ENCODE results near the gene ACAP2. TPM values are rescaled to one million over a fixed set of nuclear protein-coding genes. Genes with fewer than 3 reads are reported as not detected.
A peak's percentile ranks its signal among the peaks of the same experiment; 100 is the strongest.

ACAP2 gene
- total RNA-seq, 4 donors from 2014 or later = 41.9 to 53.2 (median 48.0) TPM

DNA sequence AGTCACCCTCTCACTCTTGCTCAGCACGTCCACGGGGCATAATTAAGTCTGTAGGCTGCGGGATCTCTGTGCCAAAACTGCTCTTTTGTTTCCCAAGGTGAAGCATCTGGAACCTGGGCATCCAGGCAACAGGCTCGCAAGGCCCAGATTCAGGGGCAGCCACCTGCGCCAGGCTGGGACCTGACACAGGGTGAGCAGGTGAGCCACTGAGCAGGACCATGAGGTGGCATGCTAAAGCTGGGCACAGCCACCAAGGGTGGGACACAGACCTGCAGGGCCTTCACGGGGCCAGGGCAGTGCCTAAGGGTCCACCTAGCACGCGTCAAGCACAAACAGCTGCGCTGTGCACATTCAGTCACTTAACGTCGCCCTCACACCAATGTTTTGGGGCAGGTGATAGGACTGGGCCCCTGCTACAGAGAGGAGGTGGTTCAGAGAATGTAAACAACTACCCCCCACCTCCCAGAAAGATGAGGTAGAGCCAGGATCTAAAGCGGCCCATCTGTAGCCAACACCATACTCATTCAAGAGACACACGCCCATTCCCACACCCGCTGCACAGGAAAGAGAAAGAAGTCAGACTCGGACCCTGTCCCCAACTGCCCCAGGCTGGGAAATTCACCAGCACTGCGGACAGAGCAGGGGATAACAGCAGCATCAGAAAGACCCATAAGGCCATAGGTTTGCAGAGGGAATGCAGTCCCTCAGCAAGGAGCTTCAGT, 188.2 kb downstream of the ACAP2 start:
- no peak overlapping the region for H3K27ac ChIP-seq
- peaks cover 3% of the 10 kb centered on the region for H3K36me3 ChIP-seq
- no peak for DNase-seq (ENCODE audit: low spot score in 2 of 2)
- 91% methylated on average over 15 of the region's 16 CpGs for WGBS
- TF ChIP-seq POLR2AphosphoS5 (IDR thresholded peaks at IDR 0.05) = no peak
- no peak for TF ChIP-seq EP300 (IDR thresholded peaks at IDR 0.05)
- TF ChIP-seq POLR2A (IDR thresholded peaks at IDR 0.05) = no peak
- TF ChIP-seq, protein P1, sequence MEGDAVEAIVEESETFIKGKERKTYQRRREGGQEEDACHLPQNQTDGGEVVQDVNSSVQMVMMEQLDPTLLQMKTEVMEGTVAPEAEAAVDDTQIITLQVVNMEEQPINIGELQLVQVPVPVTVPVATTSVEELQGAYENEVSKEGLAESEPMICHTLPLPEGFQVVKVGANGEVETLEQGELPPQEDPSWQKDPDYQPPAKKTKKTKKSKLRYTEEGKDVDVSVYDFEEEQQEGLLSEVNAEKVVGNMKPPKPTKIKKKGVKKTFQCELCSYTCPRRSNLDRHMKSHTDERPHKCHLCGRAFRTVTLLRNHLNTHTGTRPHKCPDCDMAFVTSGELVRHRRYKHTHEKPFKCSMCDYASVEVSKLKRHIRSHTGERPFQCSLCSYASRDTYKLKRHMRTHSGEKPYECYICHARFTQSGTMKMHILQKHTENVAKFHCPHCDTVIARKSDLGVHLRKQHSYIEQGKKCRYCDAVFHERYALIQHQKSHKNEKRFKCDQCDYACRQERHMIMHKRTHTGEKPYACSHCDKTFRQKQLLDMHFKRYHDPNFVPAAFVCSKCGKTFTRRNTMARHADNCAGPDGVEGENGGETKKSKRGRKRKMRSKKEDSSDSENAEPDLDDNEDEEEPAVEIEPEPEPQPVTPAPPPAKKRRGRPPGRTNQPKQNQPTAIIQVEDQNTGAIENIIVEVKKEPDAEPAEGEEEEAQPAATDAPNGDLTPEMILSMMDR (IDR thresholded peaks at IDR 0.05) = no peak
- H3K4me1 ChIP-seq = peaks cover 31% of the 10 kb centered on the region
- H3K9me3 ChIP-seq = no peaks in the 10 kb centered on the region
- H3K4me3 ChIP-seq = no peak overlapping the region
- H3K27me3 ChIP-seq = no peaks in the 10 kb centered on the region

- WGBS = 90% methylated on average over 7 of the region's 10 CpGs
- no peak for DNase-seq (ENCODE audit: low spot score in 2 of 2)
- no peaks in the 10 kb centered on the region for H3K9me3 ChIP-seq
- no peaks in the 10 kb centered on the region for H3K27me3 ChIP-seq
- H3K27ac ChIP-seq = peak overlapping the region; percentile 5
- peaks cover 24% of the 10 kb centered on the region for H3K4me1 ChIP-seq
- H3K4me3 ChIP-seq = no peak overlapping the region
- peaks cover 3% of the 10 kb centered on the region for H3K36me3 ChIP-seq
- TF ChIP-seq POLR2A (IDR thresholded peaks at IDR 0.05) = no peak
- TF ChIP-seq, protein P1 (IDR thresholded peaks at IDR 0.05) = no peak
- no peak for TF ChIP-seq EP300 (IDR thresholded peaks at IDR 0.05)
- TF ChIP-seq POLR2AphosphoS5 (IDR thresholded peaks at IDR 0.05) = no peak
Measured at GRCh38 chr3:195253923-195254432, 188.8 kb downstream of the ACAP2 start.

DNA sequence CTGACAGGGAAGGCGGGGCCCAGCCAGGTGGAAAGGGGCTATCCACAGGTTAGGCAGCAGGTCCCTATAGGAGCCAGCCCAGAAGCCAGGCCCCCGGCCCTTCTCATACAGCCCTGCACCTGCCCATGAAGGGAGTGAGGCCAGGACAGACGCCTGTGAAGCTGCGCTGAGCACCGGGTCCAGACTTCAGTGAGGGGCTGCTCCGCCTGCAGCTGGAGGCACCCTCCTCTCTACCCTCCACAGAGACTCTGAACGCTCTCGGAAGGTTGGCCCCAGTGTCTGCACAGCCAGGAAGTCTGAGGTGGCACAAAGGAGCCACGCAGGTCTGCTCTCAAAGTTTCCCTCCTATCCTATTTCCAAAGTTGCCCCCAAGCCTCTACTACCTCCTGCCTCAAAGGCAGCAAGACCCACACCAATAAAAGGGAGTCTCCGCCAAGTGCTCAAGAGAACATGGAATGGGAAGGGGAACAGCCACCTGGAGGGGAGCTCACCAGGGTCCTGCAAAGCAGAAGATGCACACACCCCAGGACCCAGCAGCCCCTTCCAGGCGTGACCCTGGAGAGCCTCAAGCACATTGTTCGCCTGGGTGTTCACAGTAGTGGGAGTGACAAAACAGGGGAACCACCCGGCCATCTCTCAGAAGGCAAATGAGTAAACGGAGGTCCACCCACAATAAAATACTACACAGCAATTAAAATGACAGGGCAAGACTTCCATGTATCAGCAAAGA, 191.3 kb downstream of the ACAP2 start:
- no peak for DNase-seq (ENCODE audit: low spot score in 2 of 2)
- no peaks in the 10 kb centered on the region for H3K27me3 ChIP-seq
- WGBS = 84% methylated on average over 4 of the region's 14 CpGs
- H3K27ac ChIP-seq = no peak overlapping the region
- no peak overlapping the region for H3K4me3 ChIP-seq
- H3K9me3 ChIP-seq = no peaks in the 10 kb centered on the region
- peaks cover 14% of the 10 kb centered on the region for H3K4me1 ChIP-seq
- peaks cover 3% of the 10 kb centered on the region for H3K36me3 ChIP-seq
- TF ChIP-seq POLR2A (IDR thresholded peaks at IDR 0.05) (no peak), EP300 (IDR thresholded peaks at IDR 0.05) (no peak), POLR2AphosphoS5 (IDR thresholded peaks at IDR 0.05) (no peak)
- TF ChIP-seq, protein P1 (IDR thresholded peaks at IDR 0.05) = no peak

- WGBS = 66% methylated on average over 13 of the region's 14 CpGs
- no peak overlapping the region for H3K27ac ChIP-seq
- H3K36me3 ChIP-seq = peaks cover under 1% of the 10 kb centered on the region
- no peaks in the 10 kb centered on the region for H3K27me3 ChIP-seq
- peaks cover 14% of the 10 kb centered on the region for H3K4me1 ChIP-seq
- no peak for DNase-seq (ENCODE audit: low spot score in 2 of 2)
- no peak overlapping the region for H3K4me3 ChIP-seq
- TF ChIP-seq EP300 (IDR thresholded peaks at IDR 0.05) = no peak
- TF ChIP-seq, protein P1 (IDR thresholded peaks at IDR 0.05) = peak in 1 of 2 donors; percentile 15
- no peaks in the 10 kb centered on the region for H3K9me3 ChIP-seq
Measured at GRCh38 chr3:195250473-195251251, 192.2 kb downstream of the ACAP2 start.

Data from suprapubic skin (tissue), 4 donors.